ENCODE data around the gene DCST2. TPM values are rescaled to one million over a fixed set of nuclear protein-coding genes. Genes with fewer than 3 reads are reported as not detected.

Gene DCST2
- total and polyA plus RNA-seq, 2 of the 8 experiments (the other 6 are each of a cell fraction or from before 2014, with no cell fraction given): 0.43 to 2.1 TPM

GRCh38 chr1:154992721-154993571 lies 40.6 kb downstream of the DCST2 start:
- FAIRE-seq (no peak), DNase-seq (ENCODE audit: low read depth in 1 of 2, low spot score in 2 of 2) (peak in 1 of 2 experiments; percentile 58)
- Histone ChIP-seq H3K36me3 (ENCODE audit: control insufficient read depth in 2 of 4, insufficient read depth in 4 of 4, low read length in 3 of 4) (peaks cover 9 to 33% (median 26%) of the 10 kb centered on the region in 4 experiments), H2BK120ac (replicated peaks; ENCODE audit: low read depth, low read length) (no peak overlapping the region), H3K14ac (ENCODE audit: insufficient read length) (no peak overlapping the region), H4K20me1 (replicated peaks in 1 of 2; ENCODE audit: control insufficient read depth in 1 of 2, insufficient read depth in 2 of 2, low read length in 2 of 2) (peaks cover 10 to 17% of the 10 kb centered on the region in 2 experiments), H4K8ac (ENCODE audit: extremely low read depth, insufficient read depth, low read length) (no peak overlapping the region), H2BK20ac (ENCODE audit: low read length) (no peak overlapping the region), H2AK5ac (ENCODE audit: low read depth, low read length) (no peak overlapping the region; the same call in 1 of the 2 replicates), H3K4me2 (ENCODE audit: insufficient read depth in 1 of 2, low read depth in 2 of 2, low read length in 2 of 2) (no peak overlapping the region), H3K23me2 (ENCODE audit: low read depth, low read length) (no peaks in the 10 kb centered on the region; the same call in 1 of the 2 replicates), H3K4me1 (replicated peaks in 1 of 4; ENCODE audit: control insufficient read depth in 3 of 4, insufficient read depth in 4 of 4, low read length in 3 of 4) (peaks cover 0 to 7% (median 3%) of the 10 kb centered on the region in 4 experiments; a peak in 3 of 7 replicates), H3K23ac (ENCODE audit: insufficient read length) (no peak overlapping the region), H3K56ac (replicated peaks; ENCODE audit: insufficient read length, low read depth, low read length) (no peak overlapping the region), H2BK12ac (ENCODE audit: low read depth, low read length) (no peak overlapping the region), H3K4me3 (ENCODE audit: extremely low read depth in 1 of 4, insufficient read depth in 2 of 4, low read depth in 3 of 4, low read length in 4 of 4) (no peak overlapping the region), H3K27ac (ENCODE audit: low read depth, low read length) (peak overlapping the region; percentile 58; the same call in 1 of the 2 replicates), H2AFZ (ENCODE audit: low read length) (no peak overlapping the region), H2BK5ac (ENCODE audit: low read depth, low read length) (no peak overlapping the region), H4K91ac (replicated peaks; ENCODE audit: insufficient read length, low read length) (no peak overlapping the region), H3K4ac (replicated peaks; ENCODE audit: insufficient read length, low read depth, low read length) (no peak overlapping the region), H4K5ac (ENCODE audit: insufficient read length, low read depth, low read length) (no peak overlapping the region), H3K27me3 (replicated peaks in 1 of 4; ENCODE audit: control insufficient read depth in 3 of 4, extremely low read depth in 1 of 4, insufficient read depth in 3 of 4, low read length in 3 of 4) (no peaks in the 10 kb centered on the region), H2BK15ac (ENCODE audit: low read length) (no peak overlapping the region), H3K18ac (ENCODE audit: extremely low read depth, low read length) (no peak overlapping the region), H3K79me1 (ENCODE audit: low read depth, low read length) (peaks cover 4% of the 10 kb centered on the region; the same call in 1 of the 2 replicates), H3K9me3 (ENCODE audit: insufficient read depth in 2 of 2, low read depth in 1 of 2, low read length in 1 of 2) (no peaks in the 10 kb centered on the region), H3K79me2 (ENCODE audit: control insufficient read depth in 1 of 2, insufficient read depth in 2 of 2, low read length in 2 of 2) (peaks cover 0 to 16% of the 10 kb centered on the region in 2 experiments; a peak in 2 of 4 replicates), H3K9ac (replicated peaks in 1 of 4; ENCODE audit: extremely low read depth in 1 of 4, low read depth in 3 of 4, low read length in 3 of 4) (peak overlapping the region in 1 of 4 experiments; percentile 50; a peak in 2 of 7 replicates)
- ChIA-PET CTCF (ENCODE audit: partially characterized antibody) (interaction anchor here (1.1 to 14.0 kb wide), 11 partner anchors 11 to 180 kb away, joined by 3 to 334 read pairs (median 15); partner anchors contain the start of genes ADAM15, CKS1B, EFNA4 and FLAD1), POLR2A (ENCODE audit: partially characterized antibody) (interaction anchor here (0.6 to 42.8 kb wide), 15 partner anchors 11 to 461 kb away, joined by 3 to 702 read pairs (median 5); partner anchors contain the start of genes ADAM15, CKS1B, EFNA4 and FLAD1)
- WGBS, 2 experiments (ENCODE audit: extremely low coverage in 1 of 2, insufficient coverage in 1 of 2, insufficient read length in 1 of 2, insufficient replicate concordance in 2 of 2, low coverage in 1 of 2, low lambda C conversion rate in 2 of 2, missing lambda C conversion rate in 1 of 2): 89% methylated on average over 14 of the region's 14 CpGs; no CpG with 5 or more reads in 1 of the 2 experiments
- TF ChIP-seq SP2 (IDR thresholded peaks at IDR 0.05; ENCODE audit: low read length) (no peak), RNF2 (IDR thresholded peaks at IDR 0.05; ENCODE audit: borderline replicate concordance, low read depth, low read length, missing control alignments, poor library complexity, severe bottlenecking) (no peak), SP4 (IDR thresholded peaks at IDR 0.05; ENCODE audit: low read length) (no peak), USF2 (IDR thresholded peaks at IDR 0.05; ENCODE audit: low read length) (no peak), POLR2A (IDR thresholded peaks at IDR 0.05; ENCODE audit: control extremely low read depth in 1 of 2, low read depth in 2 of 2, low read length in 2 of 2) (peak; percentile 51 to 61), TAF1 (IDR thresholded peaks at IDR 0.05; ENCODE audit: low read depth, low read length) (no peak), POLR2AphosphoS5 (IDR thresholded peaks at IDR 0.05; ENCODE audit: low read depth, low read length) (peak; percentile 65), RXRA (IDR thresholded peaks at IDR 0.05; ENCODE audit: insufficient read depth, low read depth, low read length) (no peak), TCF12 (IDR thresholded peaks at IDR 0.05; ENCODE audit: low read depth, low read length) (no peak), BACH1 (IDR thresholded peaks at IDR 0.05; ENCODE audit: low read length) (no peak), SIX5 (IDR thresholded peaks at IDR 0.05; ENCODE audit: low read depth, low read length) (no peak)

Measured in H1 (cell line).